Hematopoietic multipotent progenitor cell treated with erythropoietin and hydrocortisone succinate and interleukin-3 and kit ligand, for 17 days (in vitro differentiated cells): Measurements from ENCODE around the gene HOXB1.
A peak's percentile ranks its signal among the peaks of the same experiment; 100 is the strongest.

Experiments
- DNase-seq: peaks from one replicate; pipeline ENCODE4 v3.0.0-alpha.2; 2015; ENCODE audit warnings: low spot score

The HOXB1 gene

GRCh38 chr17:48530887-48531272, at the start of gene HOXB1:
Gene HOXB1 (minus strand): TSS chr17:48531011. CDS start chr17:48530904, 107 bp downstream.
- no peak for DNase-seq

GRCh38 chr17:48579760-48580554, 49.1 kb upstream of the HOXB1 start:
- no peak for DNase-seq

- DNase-seq: no peak
Measured at GRCh38 chr17:48579471-48579759, 48.6 kb upstream of the HOXB1 start.

- peak; percentile 6 for DNase-seq
Measured at GRCh38 chr17:48578616-48579470, 48.0 kb upstream of the HOXB1 start.

GRCh38 chr17:48577946-48578615, 47.3 kb upstream of the HOXB1 start, which contains the start of gene HOXB4:
Gene HOXB4 (minus strand): TSS chr17:48578350. CDS start chr17:48578319, 31 bp downstream.
- DNase-seq: peak; percentile 35

- DNase-seq: no peak
Measured at GRCh38 chr17:48577330-48577945, 46.6 kb upstream of the HOXB1 start.

- DNase-seq: peak; percentile 23
Measured at GRCh38 chr17:48576479-48577309, 45.9 kb upstream of the HOXB1 start.

- DNase-seq: no peak
Measured at GRCh38 chr17:48575673-48576478, 45.1 kb upstream of the HOXB1 start.

- DNase-seq: no peak
Measured at GRCh38 chr17:48575066-48575582, 44.3 kb upstream of the HOXB1 start.

GRCh38 chr17:48574505-48575065, 43.8 kb upstream of the HOXB1 start:
- DNase-seq: no peak

GRCh38 chr17:48571826-48572417, 41.1 kb upstream of the HOXB1 start:
- no peak for DNase-seq

- DNase-seq: no peak
Measured at GRCh38 chr17:48571024-48571818, 40.4 kb upstream of the HOXB1 start.

GRCh38 chr17:48570325-48571023, 39.7 kb upstream of the HOXB1 start:
- no peak for DNase-seq

GRCh38 chr17:48569674-48570324, 39.0 kb upstream of the HOXB1 start:
- DNase-seq: no peak

- no peak for DNase-seq
Measured at GRCh38 chr17:48569240-48569582, 38.4 kb upstream of the HOXB1 start.

GRCh38 chr17:48568499-48569239, 37.9 kb upstream of the HOXB1 start:
- DNase-seq: no peak
